ENCODE results near the gene FCN2. TPM values are rescaled to one million over a fixed set of nuclear protein-coding genes. Genes with fewer than 3 reads are reported as not detected.

The FCN2 gene
- total RNA-seq, 2 donors from 2014 or later, result not detected

- no peaks in the 10 kb centered on the region for H3K27me3 ChIP-seq
Measured at GRCh38 chr9:134886413-134886913, 5.9 kb downstream of the FCN2 start.

GRCh38 chr9:134887219-134887618 lies 6.6 kb downstream of the FCN2 start:
- Histone ChIP-seq H3K9me3 (no peaks in the 10 kb centered on the region), H3K27ac (no peak overlapping the region), H3K36me3 (no peaks in the 10 kb centered on the region), H3K4me3 (no peak overlapping the region), H3K27me3 (no peaks in the 10 kb centered on the region), H3K4me1 (no peaks in the 10 kb centered on the region)
- no peak for TF ChIP-seq CTCF (IDR thresholded peaks at IDR 0.05)
- no peak for DNase-seq (ENCODE audit: low spot score)

More at GRCh38 chr9:134886413-134886913, 5.9 kb downstream of the FCN2 start:
- H3K27ac ChIP-seq, result no peak overlapping the region
- no peaks in the 10 kb centered on the region for H3K9me3 ChIP-seq
- H3K36me3 ChIP-seq, result no peaks in the 10 kb centered on the region
- no peak for TF ChIP-seq CTCF (IDR thresholded peaks at IDR 0.05)
- H3K4me1 ChIP-seq, result no peaks in the 10 kb centered on the region
- H3K4me3 ChIP-seq, result no peak overlapping the region
- DNase-seq (ENCODE audit: low spot score), result no peak

- no peaks in the 10 kb centered on the region for H3K9me3 ChIP-seq
- no peaks in the 10 kb centered on the region for H3K4me1 ChIP-seq
- no peak for DNase-seq (ENCODE audit: low spot score)
- no peaks in the 10 kb centered on the region for H3K36me3 ChIP-seq
- H3K27me3 ChIP-seq, result no peaks in the 10 kb centered on the region
- H3K4me3 ChIP-seq, result no peak overlapping the region
- TF ChIP-seq CTCF (IDR thresholded peaks at IDR 0.05), result no peak
- no peak overlapping the region for H3K27ac ChIP-seq
Measured at GRCh38 chr9:134887686-134888602, 7.3 kb downstream of the FCN2 start.

DNA sequence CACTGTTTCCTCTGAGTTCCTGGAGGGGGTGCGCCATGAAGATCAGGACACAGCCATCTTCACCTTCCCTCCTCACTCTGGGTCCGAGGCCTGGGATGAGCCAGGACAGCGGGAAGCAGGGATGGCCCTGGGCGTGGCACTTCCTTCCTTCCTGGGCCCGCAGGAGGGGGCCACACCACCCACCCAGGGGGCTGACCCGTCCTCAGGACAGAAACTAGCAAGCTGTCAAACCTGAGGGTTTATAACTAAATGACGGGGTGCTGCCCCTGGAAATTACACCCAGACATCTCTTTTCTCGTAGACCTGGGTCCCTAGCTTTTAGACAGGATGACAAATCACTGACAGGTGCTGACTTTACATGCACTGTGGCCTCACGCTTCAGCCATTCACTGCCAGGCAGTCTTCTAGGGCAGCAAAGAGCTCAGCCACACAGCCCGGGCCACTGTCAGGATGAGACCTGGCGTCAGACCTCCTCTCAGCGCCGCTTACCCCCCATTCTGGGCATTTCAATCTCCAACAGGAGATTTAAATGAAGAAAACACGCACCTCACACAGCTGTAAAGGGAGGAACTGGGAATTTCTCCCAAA lies 8.1 kb downstream of the FCN2 start:
- H3K36me3 ChIP-seq, result no peaks in the 10 kb centered on the region
- TF ChIP-seq CTCF (IDR thresholded peaks at IDR 0.05), result no peak
- H3K9me3 ChIP-seq, result no peaks in the 10 kb centered on the region
- H3K27me3 ChIP-seq, result no peaks in the 10 kb centered on the region
- no peak for DNase-seq (ENCODE audit: low spot score)
- no peak overlapping the region for H3K27ac ChIP-seq
- no peaks in the 10 kb centered on the region for H3K4me1 ChIP-seq
- H3K4me3 ChIP-seq, result no peak overlapping the region

- TF ChIP-seq CTCF (IDR thresholded peaks at IDR 0.05), result no peak
- Histone ChIP-seq H3K27ac (no peak overlapping the region), H3K9me3 (no peaks in the 10 kb centered on the region), H3K36me3 (no peaks in the 10 kb centered on the region), H3K27me3 (no peaks in the 10 kb centered on the region), H3K4me3 (no peak overlapping the region), H3K4me1 (peaks cover 0 to under 1% of the 10 kb centered on the region in 2 donors)
- DNase-seq (ENCODE audit: low spot score), result no peak
Measured at GRCh38 chr9:134889386-134890154, 9.0 kb downstream of the FCN2 start.

Data from right atrium auricular region (tissue), 2 donors.